ENCODE results near the gene ST6GALNAC5.

DNA sequence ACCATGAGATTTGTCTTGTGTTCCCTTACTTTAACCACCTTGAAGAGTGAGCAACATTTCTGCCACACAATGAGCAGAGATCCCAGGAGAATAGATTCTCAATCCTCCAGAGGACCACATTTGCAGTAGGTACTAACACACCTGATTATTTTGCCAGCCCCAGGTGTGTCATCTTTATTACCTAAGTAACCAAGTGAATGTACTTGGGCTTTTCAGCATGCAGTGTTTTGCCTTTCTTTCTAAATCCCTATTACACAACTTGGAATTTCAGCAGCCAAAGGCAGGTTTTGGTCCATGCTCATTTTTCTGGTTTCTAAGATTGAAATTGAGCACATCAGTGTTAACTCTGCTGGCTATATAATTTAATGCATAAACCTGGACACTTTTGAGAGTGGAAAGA lies 43.2 kb upstream of the ST6GALNAC5 start:
- TF ChIP-seq, protein P1, sequence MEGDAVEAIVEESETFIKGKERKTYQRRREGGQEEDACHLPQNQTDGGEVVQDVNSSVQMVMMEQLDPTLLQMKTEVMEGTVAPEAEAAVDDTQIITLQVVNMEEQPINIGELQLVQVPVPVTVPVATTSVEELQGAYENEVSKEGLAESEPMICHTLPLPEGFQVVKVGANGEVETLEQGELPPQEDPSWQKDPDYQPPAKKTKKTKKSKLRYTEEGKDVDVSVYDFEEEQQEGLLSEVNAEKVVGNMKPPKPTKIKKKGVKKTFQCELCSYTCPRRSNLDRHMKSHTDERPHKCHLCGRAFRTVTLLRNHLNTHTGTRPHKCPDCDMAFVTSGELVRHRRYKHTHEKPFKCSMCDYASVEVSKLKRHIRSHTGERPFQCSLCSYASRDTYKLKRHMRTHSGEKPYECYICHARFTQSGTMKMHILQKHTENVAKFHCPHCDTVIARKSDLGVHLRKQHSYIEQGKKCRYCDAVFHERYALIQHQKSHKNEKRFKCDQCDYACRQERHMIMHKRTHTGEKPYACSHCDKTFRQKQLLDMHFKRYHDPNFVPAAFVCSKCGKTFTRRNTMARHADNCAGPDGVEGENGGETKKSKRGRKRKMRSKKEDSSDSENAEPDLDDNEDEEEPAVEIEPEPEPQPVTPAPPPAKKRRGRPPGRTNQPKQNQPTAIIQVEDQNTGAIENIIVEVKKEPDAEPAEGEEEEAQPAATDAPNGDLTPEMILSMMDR (IDR thresholded peaks at IDR 0.05): no peak
- no peak for TF ChIP-seq EP300 (IDR thresholded peaks at IDR 0.05)
- TF ChIP-seq POLR2A (IDR thresholded peaks at IDR 0.05): no peak

All from ovary (tissue), 3 donors.